ENCODE data around the gene USP4. TPM values are rescaled to one million over a fixed set of nuclear protein-coding genes. Genes with fewer than 3 reads are reported as not detected.
A peak's percentile ranks its signal among the peaks of the same experiment; 100 is the strongest.

The USP4 gene
- total RNA-seq, 1 donor from 2014 or later: 55.1 TPM

GRCh38 chr3:49385617-49386016 is 45.8 kb upstream of the USP4 start:
- H3K36me3 Mint-ChIP-seq (ENCODE audit: insufficient read depth): peaks cover 5% of the 10 kb centered on the region
- H3K9me3 Mint-ChIP-seq (ENCODE audit: low read depth): no peaks in the 10 kb centered on the region
- H3K27me3 Mint-ChIP-seq: no peaks in the 10 kb centered on the region
- H3K4me1 Mint-ChIP-seq (ENCODE audit: low read depth): peaks cover 2% of the 10 kb centered on the region
- H3K4me3 Mint-ChIP-seq (ENCODE audit: low read depth): no peak overlapping the region
- no peak overlapping the region for H3K27ac Mint-ChIP-seq
- TF ChIP-seq, protein P1, sequence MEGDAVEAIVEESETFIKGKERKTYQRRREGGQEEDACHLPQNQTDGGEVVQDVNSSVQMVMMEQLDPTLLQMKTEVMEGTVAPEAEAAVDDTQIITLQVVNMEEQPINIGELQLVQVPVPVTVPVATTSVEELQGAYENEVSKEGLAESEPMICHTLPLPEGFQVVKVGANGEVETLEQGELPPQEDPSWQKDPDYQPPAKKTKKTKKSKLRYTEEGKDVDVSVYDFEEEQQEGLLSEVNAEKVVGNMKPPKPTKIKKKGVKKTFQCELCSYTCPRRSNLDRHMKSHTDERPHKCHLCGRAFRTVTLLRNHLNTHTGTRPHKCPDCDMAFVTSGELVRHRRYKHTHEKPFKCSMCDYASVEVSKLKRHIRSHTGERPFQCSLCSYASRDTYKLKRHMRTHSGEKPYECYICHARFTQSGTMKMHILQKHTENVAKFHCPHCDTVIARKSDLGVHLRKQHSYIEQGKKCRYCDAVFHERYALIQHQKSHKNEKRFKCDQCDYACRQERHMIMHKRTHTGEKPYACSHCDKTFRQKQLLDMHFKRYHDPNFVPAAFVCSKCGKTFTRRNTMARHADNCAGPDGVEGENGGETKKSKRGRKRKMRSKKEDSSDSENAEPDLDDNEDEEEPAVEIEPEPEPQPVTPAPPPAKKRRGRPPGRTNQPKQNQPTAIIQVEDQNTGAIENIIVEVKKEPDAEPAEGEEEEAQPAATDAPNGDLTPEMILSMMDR (IDR thresholded peaks at IDR 0.05; ENCODE audit: unreplicated experiment): no peak
- no peak for DNase-seq (ENCODE audit: low spot score, unreplicated experiment)

GRCh38 chr3:49383387-49383786 is 43.5 kb upstream of the USP4 start:
- H3K9me3 Mint-ChIP-seq (ENCODE audit: low read depth): no peaks in the 10 kb centered on the region
- H3K27me3 Mint-ChIP-seq: no peaks in the 10 kb centered on the region
- H3K27ac Mint-ChIP-seq: peak overlapping the region; percentile 75
- TF ChIP-seq, protein P1 (IDR thresholded peaks at IDR 0.05; ENCODE audit: unreplicated experiment): no peak
- H3K36me3 Mint-ChIP-seq (ENCODE audit: insufficient read depth): peaks cover 5% of the 10 kb centered on the region
- no peak overlapping the region for H3K4me3 Mint-ChIP-seq (ENCODE audit: low read depth)
- DNase-seq (ENCODE audit: low spot score, unreplicated experiment): no peak
- H3K4me1 Mint-ChIP-seq (ENCODE audit: low read depth): peaks cover 4% of the 10 kb centered on the region

GRCh38 chr3:49378249-49378895 is 38.5 kb upstream of the USP4 start:
- Mint-ChIP-seq H3K27me3 (no peaks in the 10 kb centered on the region), H3K36me3 (ENCODE audit: insufficient read depth) (peaks cover 10% of the 10 kb centered on the region), H3K4me3 (ENCODE audit: low read depth) (no peak overlapping the region), H3K4me1 (ENCODE audit: low read depth) (peaks cover 2% of the 10 kb centered on the region), H3K9me3 (ENCODE audit: low read depth) (no peaks in the 10 kb centered on the region), H3K27ac (no peak overlapping the region)
- TF ChIP-seq, protein P1 (IDR thresholded peaks at IDR 0.05; ENCODE audit: unreplicated experiment): no peak
- no peak for DNase-seq (ENCODE audit: low spot score, unreplicated experiment)

- no peak for DNase-seq (ENCODE audit: low spot score, unreplicated experiment)
- no peak overlapping the region for H3K27ac Mint-ChIP-seq
- peaks cover 2% of the 10 kb centered on the region for H3K4me1 Mint-ChIP-seq (ENCODE audit: low read depth)
- no peak overlapping the region for H3K4me3 Mint-ChIP-seq (ENCODE audit: low read depth)
- no peaks in the 10 kb centered on the region for H3K9me3 Mint-ChIP-seq (ENCODE audit: low read depth)
- H3K27me3 Mint-ChIP-seq: no peaks in the 10 kb centered on the region
- H3K36me3 Mint-ChIP-seq (ENCODE audit: insufficient read depth): peaks cover 12% of the 10 kb centered on the region
- TF ChIP-seq, protein P1 (IDR thresholded peaks at IDR 0.05; ENCODE audit: unreplicated experiment): no peak
These were observed 37.6 kb upstream of the USP4 start for GRCh38 chr3:49377483-49377882.

DNA sequence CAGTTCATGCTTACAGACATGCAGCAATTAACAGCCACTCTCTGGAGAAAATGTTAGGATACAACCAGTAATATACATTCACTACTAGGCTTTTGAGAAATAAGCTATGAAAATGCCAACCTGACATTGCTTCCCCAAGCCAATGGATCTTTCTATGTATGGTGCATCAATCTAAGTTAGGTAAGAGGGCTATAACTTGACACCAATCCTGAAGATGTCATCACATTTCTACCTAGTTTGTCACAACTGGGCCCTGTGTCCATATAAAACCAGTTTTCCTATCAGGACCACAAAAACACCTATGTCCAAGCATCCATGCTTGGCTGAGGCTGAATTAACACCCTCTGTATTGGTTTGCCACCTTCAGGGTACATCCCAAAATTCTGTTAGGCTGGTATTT is 32.1 kb upstream of the USP4 start:
- H3K4me3 Mint-ChIP-seq (ENCODE audit: low read depth): no peak overlapping the region
- TF ChIP-seq, protein P1 (IDR thresholded peaks at IDR 0.05; ENCODE audit: unreplicated experiment): no peak
- no peak overlapping the region for H3K27ac Mint-ChIP-seq
- DNase-seq (ENCODE audit: low spot score, unreplicated experiment): no peak
- no peaks in the 10 kb centered on the region for H3K9me3 Mint-ChIP-seq (ENCODE audit: low read depth)
- no peaks in the 10 kb centered on the region for H3K4me1 Mint-ChIP-seq (ENCODE audit: low read depth)
- peaks cover 17% of the 10 kb centered on the region for H3K36me3 Mint-ChIP-seq (ENCODE audit: insufficient read depth)
- H3K27me3 Mint-ChIP-seq: no peaks in the 10 kb centered on the region

Measured in progenitor cell of endocrine pancreas (in vitro differentiated cells).